ENCODE data around the gene ZNF296.

Gene ZNF296

DNA sequence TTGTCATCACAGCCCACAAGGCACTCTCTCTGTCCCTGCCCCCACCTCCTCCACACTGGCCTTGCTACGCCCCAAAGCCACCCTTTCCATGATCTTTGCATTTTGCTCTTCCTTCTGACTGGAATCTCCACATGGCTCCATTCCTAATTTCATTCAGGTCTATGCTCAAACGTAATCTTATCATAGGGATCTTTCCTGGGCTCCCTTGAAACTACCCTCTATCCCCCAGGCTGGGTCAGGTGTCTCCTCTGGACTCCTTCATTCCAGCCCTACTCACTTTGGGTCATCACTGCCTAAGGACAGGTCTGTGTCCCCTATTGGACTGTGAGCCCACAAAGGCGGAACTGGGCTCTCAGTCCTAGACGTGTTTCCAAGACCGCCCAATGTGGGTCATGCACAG, 5.9 kb upstream of the ZNF296 start:
- no peak for DNase-seq (ENCODE audit: low read depth in 2 of 2)

DNA sequence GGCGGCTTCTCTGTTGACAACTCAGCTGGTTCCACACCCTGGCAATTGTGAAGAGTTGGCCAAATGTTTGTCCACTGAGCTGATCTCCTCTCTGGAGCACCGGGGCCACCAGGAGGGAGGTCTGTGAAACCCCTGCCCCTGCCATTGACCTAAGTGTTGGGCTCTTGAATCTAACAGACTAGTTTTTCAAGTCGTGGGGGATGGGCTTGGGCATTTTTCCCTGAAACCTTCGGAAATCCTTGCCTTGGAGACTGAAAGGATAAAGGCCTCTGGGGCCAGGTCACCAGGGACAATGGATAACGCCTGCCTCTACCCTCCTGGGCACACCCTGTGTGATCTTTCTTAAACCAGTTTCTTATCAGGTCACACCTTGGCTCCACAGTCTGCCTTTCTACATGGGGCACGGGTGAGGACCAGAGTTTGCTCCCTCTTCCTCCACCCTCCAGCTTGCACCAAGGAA, 3.7 kb upstream of the ZNF296 start:
- no peak for DNase-seq (ENCODE audit: low read depth in 2 of 2)

- DNase-seq (ENCODE audit: low read depth in 2 of 2) = peak; percentile 31 to 47
Measured at GRCh38 chr19:45079063-45079910, 3.0 kb upstream of the ZNF296 start, which contains the start of gene GEMIN7. TSS of gene GEMIN7 (plus strand) at chr19:45079260. CDS start at chr19:45090115, 10,855 bp downstream.

- DNase-seq (ENCODE audit: low read depth in 2 of 2) = no peak
Measured at GRCh38 chr19:45078390-45079062, 2.2 kb upstream of the ZNF296 start.

GRCh38 chr19:45076851-45077730, 813 bp upstream of the ZNF296 start:
- DNase-seq (ENCODE audit: low read depth in 2 of 2) = no peak

DNA sequence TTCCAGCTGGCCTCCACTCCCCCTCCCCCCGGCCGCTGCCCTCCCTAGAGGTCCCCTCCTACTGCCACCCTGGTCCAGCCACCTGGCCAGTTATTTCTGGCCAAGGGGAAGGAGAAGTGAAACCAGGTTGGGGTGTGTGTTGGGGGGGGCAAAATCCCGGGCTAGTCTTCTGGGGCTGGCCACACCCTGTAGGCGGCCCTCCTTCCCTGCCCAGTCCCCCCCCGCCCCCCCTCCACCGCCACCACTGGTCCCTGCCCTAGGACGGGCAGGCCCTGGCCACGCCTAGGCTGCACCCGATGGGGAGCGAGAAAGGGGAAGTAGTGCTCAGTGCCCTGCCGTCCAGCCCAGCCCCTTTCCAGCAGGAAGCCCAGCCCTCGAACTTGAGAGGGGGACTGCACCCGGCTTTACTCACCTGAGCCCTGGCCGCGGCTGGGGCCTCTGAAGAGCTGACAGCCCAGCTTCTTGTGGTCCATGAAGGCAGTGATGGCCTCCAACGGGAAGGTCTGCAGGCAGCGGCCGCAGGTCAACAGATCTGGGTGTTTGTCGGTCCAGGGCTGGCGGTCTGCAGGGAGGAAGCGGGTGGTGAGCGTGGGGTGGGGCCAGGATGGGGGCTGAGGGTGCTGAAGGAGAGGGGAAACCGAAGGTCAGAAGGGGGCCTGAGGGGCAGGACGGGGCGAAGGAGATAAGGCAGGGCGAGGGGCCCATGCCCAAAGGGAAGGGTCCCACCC, 813 bp downstream of the ZNF296 start:
- DNase-seq (ENCODE audit: low read depth in 2 of 2) = no peak

- DNase-seq (ENCODE audit: low read depth in 2 of 2) = no peak
Measured at GRCh38 chr19:45074744-45075300, 1.5 kb downstream of the ZNF296 start.

DNA sequence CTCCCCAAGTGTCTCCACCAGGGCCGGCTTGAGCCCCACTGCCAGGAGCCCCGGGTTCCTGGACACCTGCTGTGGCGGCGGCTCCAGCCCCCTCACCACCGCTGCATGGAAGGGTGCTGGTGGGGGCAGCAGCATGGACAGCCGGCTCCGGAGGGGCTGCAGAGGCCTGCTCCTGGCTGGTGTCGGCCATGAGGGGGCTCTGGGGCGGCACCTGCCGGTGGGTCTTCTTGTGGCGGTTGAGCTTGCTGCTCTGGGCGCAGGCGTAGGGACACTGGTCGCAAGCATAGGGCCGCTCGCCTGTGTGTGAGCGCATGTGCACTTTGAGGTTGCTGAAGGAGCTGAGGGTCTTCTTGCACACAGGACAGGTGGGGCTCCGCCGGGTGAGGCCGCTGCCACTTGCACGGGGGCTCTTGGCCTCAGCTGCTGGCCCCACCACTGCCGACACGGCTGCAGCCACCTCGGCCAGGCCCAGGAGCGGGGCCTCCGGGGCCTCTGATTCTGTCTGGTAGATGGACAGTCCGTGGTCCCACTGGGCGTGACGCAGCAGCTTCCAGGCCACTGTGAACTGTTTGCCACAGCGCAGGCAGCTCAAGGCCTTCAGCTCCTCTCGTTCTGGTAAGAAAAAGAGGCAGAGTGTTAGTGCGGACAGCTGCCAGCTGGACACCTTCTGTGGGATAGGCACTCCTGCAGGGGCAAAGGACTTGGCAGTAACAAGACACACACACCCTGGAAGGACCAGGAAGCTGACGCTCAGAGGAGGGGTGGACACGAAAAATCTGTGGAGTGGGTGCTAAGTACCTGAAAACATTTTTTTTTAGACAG, 4.1 kb downstream of the ZNF296 start:
- DNase-seq (ENCODE audit: low read depth in 2 of 2) = no peak

DNA sequence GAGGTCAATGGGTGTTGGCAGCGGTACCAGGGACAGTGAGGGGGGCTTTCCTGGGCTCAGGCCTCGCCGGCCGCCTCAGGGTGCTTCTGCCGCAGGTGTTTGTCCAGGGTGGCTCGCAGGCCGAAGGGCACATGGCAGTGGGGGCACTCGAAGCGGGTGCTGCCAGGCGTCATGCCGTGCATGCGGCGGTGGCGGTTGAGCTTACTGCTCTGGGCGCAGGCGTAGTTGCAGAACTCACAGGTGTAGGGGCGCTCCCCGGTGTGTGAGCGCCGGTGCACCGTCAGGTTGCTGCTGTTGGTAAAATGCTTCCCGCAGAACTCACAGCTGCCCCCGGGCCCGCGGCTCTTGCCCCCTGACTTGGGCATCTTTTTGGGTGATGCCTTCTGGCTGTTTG, 4.7 kb downstream of the ZNF296 start:
- DNase-seq (ENCODE audit: low read depth in 2 of 2) = no peak

DNA sequence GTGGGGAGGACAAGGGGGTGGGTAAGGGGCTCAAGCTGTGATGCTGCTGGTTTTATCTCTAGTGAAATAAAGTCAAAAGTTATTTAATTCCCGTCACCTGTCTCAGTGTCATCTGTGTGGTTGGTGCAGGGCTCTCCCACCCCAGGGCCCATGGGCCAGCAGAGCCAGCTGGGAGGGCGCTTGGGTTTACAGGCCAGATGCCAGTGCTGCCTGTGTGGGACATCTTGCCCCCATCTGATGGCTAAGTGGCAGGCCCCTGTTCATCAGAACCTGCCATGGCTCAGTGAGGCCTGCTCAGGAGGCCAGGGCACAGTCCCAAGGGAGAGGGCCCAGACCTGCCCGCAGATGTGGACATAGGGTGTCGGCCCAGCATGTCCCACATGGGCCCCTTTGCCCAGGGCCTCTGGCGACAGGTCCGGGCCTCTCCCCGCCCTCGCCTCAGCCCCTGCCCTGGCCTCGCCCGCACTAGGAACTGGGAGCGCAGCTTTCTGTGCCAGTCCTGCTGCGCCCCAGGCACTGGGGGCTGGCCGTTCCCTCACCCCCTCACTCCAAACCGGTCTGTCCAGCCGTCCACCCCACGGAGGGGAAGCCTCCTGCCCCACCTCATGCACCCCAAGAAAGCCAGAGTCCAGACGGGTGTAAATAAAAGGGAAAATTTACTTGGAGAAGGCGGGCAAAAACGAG, 5.3 kb downstream of the ZNF296 start:
- DNase-seq (ENCODE audit: low read depth in 2 of 2) = no peak

GRCh38 chr19:45070214-45070613, 6.1 kb downstream of the ZNF296 start:
- no peak for DNase-seq (ENCODE audit: low read depth in 2 of 2)

DNA sequence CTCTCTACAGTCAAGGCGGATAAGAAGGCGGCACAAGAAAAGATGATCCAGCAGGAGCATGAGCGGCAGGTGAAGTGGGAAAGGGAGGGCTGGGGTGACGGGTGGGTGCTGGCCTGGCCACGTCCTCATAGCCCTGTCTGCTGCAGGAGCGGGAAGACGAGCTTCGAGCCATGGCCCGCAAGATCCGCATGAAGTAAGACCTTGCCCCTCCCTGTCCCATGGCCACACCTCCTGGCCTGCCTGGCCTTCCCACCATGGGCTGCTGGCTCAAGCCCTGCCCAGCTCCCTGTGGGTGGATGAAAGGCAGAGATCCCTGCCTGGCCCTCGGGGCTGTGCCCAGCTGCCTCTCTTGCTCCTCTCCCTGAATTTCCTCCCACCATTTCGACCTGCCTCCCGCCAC, 7.2 kb downstream of the ZNF296 start:
- DNase-seq (ENCODE audit: low read depth in 2 of 2) = no peak

- DNase-seq (ENCODE audit: low read depth in 2 of 2) = no peak
Measured at GRCh38 chr19:45068041-45068440, 8.2 kb downstream of the ZNF296 start.

GRCh38 chr19:45066921-45067661, 9.2 kb downstream of the ZNF296 start:
- no peak for DNase-seq (ENCODE audit: low read depth in 2 of 2)

DNA sequence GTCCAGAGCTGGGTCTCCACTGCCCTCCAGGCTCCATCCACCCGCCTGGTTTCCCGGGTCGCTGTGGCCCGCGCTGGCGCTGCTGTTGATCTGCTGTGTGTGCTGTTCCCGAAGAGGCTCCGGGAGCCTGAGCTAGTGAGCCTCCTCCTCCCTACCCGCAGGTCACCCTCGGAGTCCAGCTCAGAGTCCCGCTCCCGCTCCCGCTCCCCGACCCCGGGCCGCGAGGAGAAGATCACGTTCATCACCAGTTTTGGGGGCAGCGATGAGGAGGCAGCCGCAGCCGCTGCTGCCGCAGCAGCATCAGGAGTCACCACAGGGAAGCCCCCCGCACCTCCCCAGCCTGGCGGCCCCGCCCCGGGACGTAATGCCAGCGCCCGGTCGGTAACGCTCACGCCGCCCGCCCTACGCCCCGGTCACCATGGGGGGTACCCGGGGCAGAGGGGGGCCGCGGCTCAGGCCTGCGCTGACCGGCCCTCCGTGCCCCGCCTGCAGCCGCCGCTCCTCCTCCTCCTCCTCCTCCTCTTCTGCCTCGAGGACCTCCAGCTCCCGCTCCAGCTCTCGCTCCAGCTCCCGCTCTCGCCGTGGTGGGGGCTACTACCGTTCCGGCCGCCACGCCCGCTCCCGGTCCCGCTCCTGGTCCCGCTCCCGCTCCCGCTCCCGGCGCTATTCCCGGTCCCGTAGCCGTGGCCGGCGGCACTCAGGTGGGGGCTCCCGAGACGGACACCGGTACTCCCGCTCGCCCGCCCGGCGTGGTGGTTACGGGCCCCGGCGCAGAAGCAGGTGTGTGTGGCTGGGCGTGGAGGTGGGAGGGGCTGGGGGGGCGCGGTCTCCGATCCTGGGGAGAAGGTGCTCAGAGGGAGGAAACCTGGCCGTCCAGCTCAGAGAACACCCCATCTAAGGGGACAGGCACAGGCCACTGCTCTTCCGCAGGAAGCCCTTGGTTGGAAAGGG, 12.2 kb downstream of the ZNF296 start:
- DNase-seq (ENCODE audit: low read depth in 2 of 2) = no peak

- no peak for DNase-seq (ENCODE audit: low read depth in 2 of 2)
Measured at GRCh38 chr19:45061965-45062364, 14.3 kb downstream of the ZNF296 start.

GRCh38 chr19:45059258-45059965, 16.9 kb downstream of the ZNF296 start:
- DNase-seq (ENCODE audit: low read depth in 2 of 2) = peak; percentile 15 to 19

All from fibroblast of skin of left biceps (primary cell).